Lung (tissue), 12 donors: ENCODE data around the gene TRIM32. TPM values are rescaled to one million over a fixed set of nuclear protein-coding genes. Genes with fewer than 3 reads are reported as not detected.

ENCODE experiments used
- ATAC-seq: fragments of 200-7000 bp; cut with Tn5 transposase; one replicate; pipeline ENCODE4 v1.9.1; 2020; ENCODE audit warnings: moderate number of reproducible peaks; ENCODE audit not compliant: insufficient read depth, low FRiP score
- DNase-seq, 3 donors: peaks; one replicate each; pipeline ENCODE4 v3.0.0-alpha.2; 2013 to 2017
- H3K27ac ChIP-seq, 2 donors: one replicate each; pipeline ENCODE4 v1.5.1; 2013; ENCODE audit warnings: mild to moderate bottlenecking in 2 of 2, moderate library complexity in 2 of 2, control low read depth in 1 of 2, inconsistent platforms in 1 of 2, low read depth in 1 of 2, low read length in 1 of 2
- H3K27me3 ChIP-seq, 3 donors: one replicate each; pipeline ENCODE4 v1.5.1; 2013; ENCODE audit warnings: low read length in 2 of 3; ENCODE audit not compliant: control insufficient read depth in 3 of 3, insufficient read depth in 3 of 3
- H3K36me3 ChIP-seq, 4 donors: one replicate each; pipeline ENCODE4 v1.5.1; 2013; ENCODE audit warnings: low read length in 4 of 4, mild to moderate bottlenecking in 1 of 4, moderate library complexity in 1 of 4; ENCODE audit not compliant: control insufficient read depth in 4 of 4, insufficient read depth in 4 of 4
- H3K4me1 ChIP-seq, 5 donors: one replicate each; pipeline ENCODE4 v1.5.1; 2013; ENCODE audit warnings: low read length in 5 of 5, mild to moderate bottlenecking in 2 of 5, moderate library complexity in 1 of 5; ENCODE audit not compliant: control insufficient read depth in 5 of 5, insufficient read depth in 5 of 5
- H3K4me3 ChIP-seq: one replicate; pipeline ENCODE4 v1.5.1; 2013; ENCODE audit warnings: mild to moderate bottlenecking, control low read depth, moderate library complexity
- H3K9ac ChIP-seq, 2 donors: one replicate each; pipeline ENCODE4 v1.5.1; 2013; ENCODE audit warnings: low read length in 2 of 2, control low read depth in 1 of 2; ENCODE audit not compliant: insufficient read depth in 1 of 2
- H3K9me3 ChIP-seq, 4 donors: one replicate each; pipeline ENCODE4 v1.5.1; 2013; ENCODE audit warnings: low read length in 3 of 4, mild to moderate bottlenecking in 1 of 4, moderate library complexity in 1 of 4; ENCODE audit not compliant: control insufficient read depth in 4 of 4, insufficient read depth in 3 of 4
- WGBS, 2 donors: extraction: QIAGEN DNeasy Blood & Tissue Kit; methylation state at CpG; one replicate each; pipeline ENCODE4 v1.1.7; 2013; 5-methylcytosine and 5-hydroxymethylcytosine counted together
- polyA plus RNA-seq, 2 donors: library from polyadenylated mRNA; stranded (reverse); fragments of 200-250 nt; gene quantifications; one replicate each; pipeline ENCODE4 v1.2.1, GENCODE V29; 2013
- total RNA-seq, 2 donors: library from RNA; depleted of rRNA in 1 of 2; stranded (reverse); fragments of >200 nt in 1 of 2; gene quantifications; one replicate each; pipeline ENCODE4 v1.2.1, GENCODE V29; 2014 to 2021
- TF ChIP-seq, protein P1 (sequence below): IDR thresholded peaks from 2 replicates; pipeline ENCODE4 v1.5.1; 2012; ENCODE audit warnings: mild to moderate bottlenecking; ENCODE audit errors: control extremely low read depth, extremely low read depth
- donor health status: control.
- donor health status: control.
- donor health status: Bipolar disorder and iron deficiency.
- donor health status: healthy.
- donor health status: DM: yes; HTN: yes; CAD: no.

Gene TRIM32
- total and polyA plus RNA-seq, 4 donors, result 2.7 to 20.2 (median 12.1) TPM

- TF ChIP-seq, protein P1, sequence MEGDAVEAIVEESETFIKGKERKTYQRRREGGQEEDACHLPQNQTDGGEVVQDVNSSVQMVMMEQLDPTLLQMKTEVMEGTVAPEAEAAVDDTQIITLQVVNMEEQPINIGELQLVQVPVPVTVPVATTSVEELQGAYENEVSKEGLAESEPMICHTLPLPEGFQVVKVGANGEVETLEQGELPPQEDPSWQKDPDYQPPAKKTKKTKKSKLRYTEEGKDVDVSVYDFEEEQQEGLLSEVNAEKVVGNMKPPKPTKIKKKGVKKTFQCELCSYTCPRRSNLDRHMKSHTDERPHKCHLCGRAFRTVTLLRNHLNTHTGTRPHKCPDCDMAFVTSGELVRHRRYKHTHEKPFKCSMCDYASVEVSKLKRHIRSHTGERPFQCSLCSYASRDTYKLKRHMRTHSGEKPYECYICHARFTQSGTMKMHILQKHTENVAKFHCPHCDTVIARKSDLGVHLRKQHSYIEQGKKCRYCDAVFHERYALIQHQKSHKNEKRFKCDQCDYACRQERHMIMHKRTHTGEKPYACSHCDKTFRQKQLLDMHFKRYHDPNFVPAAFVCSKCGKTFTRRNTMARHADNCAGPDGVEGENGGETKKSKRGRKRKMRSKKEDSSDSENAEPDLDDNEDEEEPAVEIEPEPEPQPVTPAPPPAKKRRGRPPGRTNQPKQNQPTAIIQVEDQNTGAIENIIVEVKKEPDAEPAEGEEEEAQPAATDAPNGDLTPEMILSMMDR, result no peak
- 76 to 80% methylated on average over 4 of the region's 4 CpGs for WGBS, 2 donors
- DNase-seq (no peak), ATAC-seq (no peak)
- Histone ChIP-seq H3K27me3 (no peaks in the 10 kb centered on the region), H3K4me3 (no peak overlapping the region), H3K4me1 (peaks cover 8 to 31% (median 13%) of the 10 kb centered on the region in 5 donors), H3K36me3 (no peaks in the 10 kb centered on the region), H3K9ac (peak overlapping the region in 1 of 2 donors; percentile 26), H3K9me3 (no peaks in the 10 kb centered on the region), H3K27ac (no peak overlapping the region)
These were observed 1.9 kb upstream of the TRIM32 start for GRCh38 chr9:116685166-116685565.

DNA sequence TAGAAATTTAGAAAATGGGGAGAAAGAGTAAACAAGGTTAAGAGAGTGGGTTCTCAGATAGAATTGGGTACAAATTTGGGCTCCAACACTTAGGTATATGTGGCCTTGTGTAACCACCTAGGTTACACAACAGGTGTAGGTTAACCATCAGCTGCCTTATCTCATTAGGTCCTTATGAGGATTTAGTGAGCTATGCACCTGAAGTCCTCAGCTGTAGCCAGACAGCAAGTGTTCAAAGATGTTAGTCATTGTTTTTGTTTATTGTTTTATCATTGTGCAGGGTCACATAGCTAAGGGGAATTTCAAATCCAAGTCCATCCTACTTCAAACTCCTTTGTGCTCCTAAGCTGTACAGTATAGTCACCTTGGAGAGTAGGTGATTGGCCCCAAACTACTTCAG lies 970 bp upstream of the TRIM32 start:
- peak overlapping the region in 1 of 2 donors; percentile 93 for H3K9ac ChIP-seq
- H3K36me3 ChIP-seq, result no peaks in the 10 kb centered on the region
- no peak overlapping the region for H3K4me3 ChIP-seq
- H3K9me3 ChIP-seq, result no peaks in the 10 kb centered on the region
- H3K4me1 ChIP-seq, result peaks cover 8 to 31% (median 16%) of the 10 kb centered on the region in 5 donors
- no peak for ATAC-seq
- TF ChIP-seq, protein P1, result no peak
- no peak for DNase-seq
- H3K27ac ChIP-seq, result no peak overlapping the region
- H3K27me3 ChIP-seq, result no peaks in the 10 kb centered on the region

- 17 to 26% methylated on average over 7 of the region's 7 CpGs for WGBS, 2 donors
- ATAC-seq, result peak; percentile 13
- DNase-seq, result no peak
- no peaks in the 10 kb centered on the region for H3K36me3 ChIP-seq
- H3K9ac ChIP-seq, result peak overlapping the region in 1 of 2 donors; percentile 93
- TF ChIP-seq, protein P1, result no peak
- H3K27ac ChIP-seq, result peak overlapping the region in 1 of 2 donors; percentile 65
- no peaks in the 10 kb centered on the region for H3K27me3 ChIP-seq
- peaks cover 8 to 31% (median 16%) of the 10 kb centered on the region in 5 donors for H3K4me1 ChIP-seq
- H3K4me3 ChIP-seq, result peak overlapping the region; percentile 66
- H3K9me3 ChIP-seq, result no peaks in the 10 kb centered on the region
These were observed 422 bp upstream of the TRIM32 start for GRCh38 chr9:116686693-116687073.

DNA sequence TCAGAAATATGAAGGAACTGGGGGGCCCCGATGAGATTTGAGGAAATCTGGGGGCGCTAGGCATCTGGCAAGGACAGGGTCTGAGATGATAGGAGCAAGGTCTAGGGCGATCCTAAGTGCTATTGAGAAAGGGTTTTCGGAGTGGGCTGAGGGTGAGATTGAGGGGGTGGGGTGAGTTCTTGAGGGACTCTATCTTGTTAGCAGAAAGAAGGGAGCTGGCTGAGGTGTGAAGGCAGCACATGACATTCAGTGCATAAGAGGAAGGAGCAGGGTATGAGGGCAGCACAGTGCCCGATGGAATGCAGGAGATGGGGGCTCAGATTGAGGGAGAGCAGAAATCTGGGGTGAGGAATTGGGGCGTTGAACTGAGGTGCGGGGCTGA lies 640 bp downstream of the TRIM32 start:
- Histone ChIP-seq H3K9ac (peak overlapping the region; percentile 63 to 65), H3K36me3 (no peaks in the 10 kb centered on the region), H3K9me3 (no peaks in the 10 kb centered on the region), H3K27ac (no peak overlapping the region), H3K27me3 (no peaks in the 10 kb centered on the region), H3K4me1 (peaks cover 8 to 31% (median 16%) of the 10 kb centered on the region in 5 donors), H3K4me3 (peak overlapping the region; percentile 66)
- TF ChIP-seq, protein P1, result no peak
- DNase-seq (peak in 1 of 3 donors; percentile 54), ATAC-seq (no peak)
- 17 to 26% methylated on average over 7 of the region's 7 CpGs for WGBS, 2 donors
